GM12878 (cell line): Measurements from ENCODE around the gene ZMYM1. TPM values are rescaled to one million over a fixed set of nuclear protein-coding genes. Genes with fewer than 3 reads are reported as not detected.

Experiments used
- ATAC-seq: fragments of 200-7000 bp; cut with Tn5 transposase; 3 replicates; pipeline ENCODE4 v1.9.1; 2020; ENCODE audit warnings: mild to moderate bottlenecking, moderate library complexity
- Bru-seq: library from RNA; stranded (reverse); fragments of 400-500 nt; gene quantifications from one replicate; lab custom pipeline; 2021; lab: Mats Ljungman, UMichigan
- BruChase-seq, 2 experiments: library from RNA; stranded (reverse); fragments of 400-500 nt; gene quantifications; one replicate each; lab custom pipeline; 2021; lab: Mats Ljungman, UMichigan
- BruUV-seq: library from RNA; stranded (reverse); fragments of 400-500 nt; replicated peaks from 2 replicates; lab custom pipeline; 2021; lab: Mats Ljungman, UMichigan
- CTCF ChIA-PET: fragments of 300-600 bp; sonication (Branson Sonifier 250); formaldehyde crosslinking; extraction: SDS; loops from one replicate; lab custom pipeline; 2021; ENCODE audit warnings: inconsistent platforms; lab: Yijun Ruan, JAX
- POLR2A ChIA-PET: fragments of 350-600 bp; formaldehyde crosslinking; extraction: SDS; loops from one replicate; lab custom pipeline; 2021; ENCODE audit warnings: inconsistent platforms; lab: Charles Lee
- RAD21 ChIA-PET: fragments of 300-600 bp; sonication (Branson Sonifier 250); formaldehyde crosslinking; loops from one replicate; lab custom pipeline; 2023; ENCODE audit warnings: antibody characterized with exemption; ENCODE audit not compliant: unreplicated experiment; lab: Charles Lee
- SMC1A ChIA-PET: fragments of 300-600 bp; sonication (Branson Sonifier 250); formaldehyde crosslinking; loops from one replicate; lab custom pipeline; 2023; ENCODE audit not compliant: unreplicated experiment, uncharacterized antibody; lab: Charles Lee
- DNase-seq: peaks from one replicate; pipeline ENCODE4 v3.0.0-alpha.2; 2011; ENCODE audit warnings: low read depth, low spot score
- FAIRE-seq: peaks from 3 replicates; lab custom pipeline; 2011; peaks lifted over from hg19 to GRCh38; lab: Jason Lieb, UNC
- H2AFZ ChIP-seq: 2 replicates; pipeline ENCODE4 v1.6.0; 2011; ENCODE audit warnings: low read depth, low read length, control low read depth; ENCODE audit not compliant: control insufficient read depth
- H3K27ac ChIP-seq: 2 replicates; pipeline ENCODE4 v1.5.1; 2011; ENCODE audit warnings: control low read depth; ENCODE audit not compliant: control insufficient read depth, insufficient read depth
- H3K27me3 ChIP-seq, 2 experiments: replicated peaks in 1 of 2; 2 replicates each; pipeline versions ENCODE4 v1.6.0 to v1.6.1; 2011; ENCODE audit warnings: low read length in 1 of 2; ENCODE audit not compliant: control insufficient read depth in 2 of 2, insufficient read depth in 2 of 2
- H3K36me3 ChIP-seq, 2 experiments: 2 replicates each; pipeline ENCODE4 v1.5.1; 2011; ENCODE audit warnings: low read length in 1 of 2; ENCODE audit not compliant: control insufficient read depth in 2 of 2, insufficient read depth in 2 of 2
- H3K4me1 ChIP-seq: 2 replicates; pipeline ENCODE4 v1.6.1; 2011; ENCODE audit warnings: mild to moderate bottlenecking, low read length, moderate library complexity, mixed read lengths; ENCODE audit not compliant: control insufficient read depth, insufficient read depth
- H3K4me2 ChIP-seq: 2 replicates; pipeline ENCODE4 v1.6.0; 2011; ENCODE audit warnings: control low read depth; ENCODE audit not compliant: control insufficient read depth, insufficient read depth
- H3K4me3 ChIP-seq: fragments of 200-600 bp; sonication (generic); 2 replicates; pipeline ENCODE4 v1.5.1; 2016
- H3K79me2 ChIP-seq: 2 replicates; pipeline ENCODE4 v1.6.0; 2011; ENCODE audit warnings: low read length; ENCODE audit not compliant: control insufficient read depth, insufficient read depth
- H3K9ac ChIP-seq: 2 replicates; pipeline ENCODE4 v1.8.0; 2011; ENCODE audit warnings: low read length, control low read depth, mixed read lengths; ENCODE audit not compliant: control insufficient read depth, insufficient read depth
- H3K9me3 ChIP-seq: replicated peaks from 3 replicates; pipeline ENCODE4 v1.5.1; 2011; ENCODE audit warnings: mild to moderate bottlenecking, low read length; ENCODE audit not compliant: control insufficient read depth, insufficient read depth
- H4K20me1 ChIP-seq: 2 replicates; pipeline ENCODE4 v1.6.0; 2011; ENCODE audit not compliant: control insufficient read depth, insufficient read depth
- ASH2L ChIP-seq: fragments of 300-600, 200-600 bp; sonication (generic); IDR thresholded peaks from 2 replicates; pipeline ENCODE4 v1.6.1; 2017; ENCODE audit warnings: low read depth, mild to moderate bottlenecking, borderline replicate concordance
- FOXK2 ChIP-seq: fragments of 450-650 bp; IDR thresholded peaks from 2 replicates; pipeline ENCODE4 v1.6.1; 2017; ENCODE audit warnings: mild to moderate bottlenecking, moderate library complexity
- IRF5 ChIP-seq: fragments of 450-650 bp; IDR thresholded peaks from 2 replicates; pipeline ENCODE4 v1.6.1; 2017; ENCODE audit warnings: borderline replicate concordance
- JUND ChIP-seq: IDR thresholded peaks from 2 replicates; pipeline ENCODE4 v1.6.1; 2012; ENCODE audit warnings: low read depth, mild to moderate bottlenecking, low read length, improper control_type of control experiment, moderate library complexity
- MAX ChIP-seq: IDR thresholded peaks from 2 replicates; pipeline ENCODE4 v1.6.1; 2012; ENCODE audit warnings: low read depth, low read length, improper control_type of control experiment
- NR2C1 ChIP-seq: fragments of 450-650 bp; IDR thresholded peaks from 2 replicates; pipeline ENCODE4 v1.6.1; 2017; ENCODE audit warnings: antibody characterized with exemption, mild to moderate bottlenecking, moderate library complexity
- TARDBP ChIP-seq: IDR thresholded peaks from 2 replicates; pipeline ENCODE4 v1.6.1; 2016; ENCODE audit warnings: borderline replicate concordance
- ZBTB33 ChIP-seq: fragments of 450-650 bp; IDR thresholded peaks from 2 replicates; pipeline ENCODE4 v1.6.1; 2017; ENCODE audit warnings: mild to moderate bottlenecking
- WGBS: methylation state at CpG from one replicate; pipeline ENCODE4 v1.1.6; 2016; ENCODE audit warnings: low lambda C conversion rate; ENCODE audit not compliant: insufficient replicate concordance, insufficient coverage; ENCODE audit errors: missing lambda C conversion rate; 5-methylcytosine and 5-hydroxymethylcytosine counted together
- in situ Hi-C: fragments of 300-500 bp; cut with MboI; formaldehyde crosslinking; loops from 9 replicates; pipeline ENCODE4 v1.14.3; 2018; ENCODE audit warnings: mixed read lengths
- intact Hi-C: fragments of 100-400 bp; cut with micrococcal nuclease; formaldehyde crosslinking; loops from one replicate; pipeline ENCODE4 v1.14.2; 2022; ENCODE audit not compliant: unreplicated experiment
- long read RNA-seq, 2 experiments: library from polyadenylated mRNA; unstranded; transcript quantifications; one replicate each; pipeline ENCODE4 v2.0.0, GENCODE V29; 2019 to 2020
- polyA minus RNA-seq, 3 experiments: library from RNA; depleted of rRNA, polyadenylated mRNA; stranded (reverse); fragments of >200 nt; gene quantifications; 2 replicates each; pipeline ENCODE4 v1.2.3, GENCODE V29; 2011
- polyA plus RNA-seq, 11 experiments: library from polyadenylated mRNA; depleted of rRNA in 4 of 11; unstranded in 6 of 11; stranded (reverse) in 5 of 11; fragments of >200 nt; fragmentation: Nextera tagmentation in 4 of 11; fragmentation: Illumina TruSeq in 1 of 11; extraction: Ambion mirVana in 4 of 11; extraction: Trizol in 1 of 11; gene quantifications; 1 replicate in 1 of 11; 2 replicates in 10 of 11; pipeline versions ENCODE4 v1.2.1 to v1.2.3, GENCODE V29; 2011 to 2016; ENCODE audit warnings: inconsistent platforms in 2 of 11, missing spikeins in 2 of 11, low read depth in 1 of 11
- total RNA-seq, 4 experiments: library from RNA; depleted of rRNA in 3 of 4; stranded (reverse); fragments of >200 nt in 3 of 4; fragmentation: Illumina TruSeq in 1 of 4; extraction: Trizol in 1 of 4; gene quantifications; 2 replicates each; pipeline versions ENCODE4 v1.2.1 to v1.2.3, GENCODE V29; 2013 to 2021

ZMYM1 gene
- total RNA-seq (2013; cell fraction: nucleolus; rRNA removed), result 13.1 and 23.6 TPM in 2 replicates
- total RNA-seq (2014; rRNA removed) (0.96 and 3.9 TPM in 2 replicates), total RNA-seq (2014; rRNA removed; fragmentation: Illumina TruSeq; extraction: Trizol) (1.7 and 2.3 TPM in 2 replicates), total RNA-seq (2021) (1.8 and 2.6 TPM in 2 replicates), polyA plus RNA-seq (2011; rRNA removed) (5.0 and 5.2 TPM in 2 replicates), polyA plus RNA-seq (2014; fragmentation: Illumina TruSeq; extraction: Trizol) (1.6 and 2.0 TPM in 2 replicates), polyA plus RNA-seq (2014; fragmentation: Nextera tagmentation; extraction: Ambion mirVana) (1 to 10 TPM in 1 of 2 experiments, under 1 TPM in 1; 0.68 to 2.1 TPM), polyA plus RNA-seq (2014; rRNA removed) (0.58 and 0.89 TPM in 2 replicates), polyA plus RNA-seq (2016; fragmentation: Nextera tagmentation; extraction: Ambion mirVana) (1 to 10 TPM in 1 of 2 experiments, under 1 TPM in 1; 0.45 to 1.1 TPM), polyA minus RNA-seq (2011; rRNA and poly(A)+ RNA removed) (5.5 and 9.3 TPM in 2 replicates), Bru-seq, nascent RNA (percentile 44 among the genes with signal in this experiment), BruChase-seq, experiment 1, labeled RNA remaining after a 6-hour chase (percentile 45 among the genes with signal in this experiment), BruChase-seq, experiment 2, labeled RNA remaining after a 2-hour chase (percentile 47 among the genes with signal in this experiment)
- polyA plus RNA-seq (2011; ENCODE audit: low read depth), result 0.31 TPM
- 1.4 and 3.1 TPM in 2 replicates for polyA plus RNA-seq (2011; cell fraction: cytosol; rRNA removed)
- polyA plus RNA-seq (2011; cell fraction: nucleus; rRNA removed), result 2.3 and 3.7 TPM in 2 replicates
- polyA plus RNA-seq (2012), result 0.66 and 0.94 TPM in 2 replicates
- polyA minus RNA-seq (2011; cell fraction: cytosol; rRNA and poly(A)+ RNA removed), result 2.5 and 4.6 TPM in 2 replicates
- polyA minus RNA-seq (2011; cell fraction: nucleus; rRNA and poly(A)+ RNA removed), result 1.6 and 3.0 TPM in 2 replicates
- long read RNA-seq, experiment 1, partial matches to known transcripts, result 1 of 1 reads
- long read RNA-seq, experiment 1, other reads (novel, unspliced or antisense), result 0 of 1 reads
- long read RNA-seq, experiment 2, full-length matches to known transcripts, result 2 of 9 reads
- long read RNA-seq, experiment 2, partial matches to known transcripts, result 2 of 9 reads
- long read RNA-seq, experiment 2, other reads (novel, unspliced or antisense), result 5 of 9 reads

- ChIA-PET RAD21 (interaction anchor here (0.6 to 1.6 kb wide), 8 partner anchors 49 to 804 kb away, joined by 3 to 8 read pairs (median 4); partner anchors contain the start of genes AGO1 and TMEM35B), SMC1A (interaction anchor here (0.6 to 2.1 kb wide), 10 partner anchors 12 to 701 kb away, joined by 3 to 4 read pairs (median 3); partner anchors contain the start of gene ZMYM6), CTCF (interaction anchor here (0.6 to 1.5 kb wide), 6 partner anchors 93 to 960 kb away, joined by 3 to 4 read pairs (median 3); no protein-coding TSS in a partner anchor), POLR2A (interaction anchor here (0.7 to 1.6 kb wide), 5 partner anchors 47 to 220 kb away, joined by 3 to 11 read pairs (median 3); partner anchors contain the start of genes SMIM12, TMEM35B and ZMYM6)
- Histone ChIP-seq H3K9ac (peak within 1 kb of the TSS; percentile 77), H3K27me3 (no peaks in the 10 kb centered on the region), H3K36me3 (no peaks in the 10 kb centered on the region), H3K27ac (peak within 1 kb of the TSS; percentile 60), H3K4me1 (no peaks in the 10 kb centered on the region; the same call in 1 of the 2 replicates), H3K4me3 (peak within 1 kb of the TSS; percentile 66), H4K20me1 (no peaks in the 10 kb centered on the region), H2AFZ (peak within 1 kb of the TSS; percentile 100), H3K4me2 (peak within 1 kb of the TSS; percentile 94), H3K9me3 (no peaks in the 10 kb centered on the region), H3K79me2 (no peaks in the 10 kb centered on the region)
- intact Hi-C loops (no loop called here), in situ Hi-C loops (no loop called here)
- DNase-seq (peak; percentile 63), FAIRE-seq (peak; percentile 97), ATAC-seq (peak; percentile 99)
- TSS peak; percentile 98 for BruUV-seq
- 1% methylated on average over 52 of the region's 52 CpGs for WGBS
- TF ChIP-seq MAX, result peak; percentile 51; the same call in 1 of the 2 replicates
- TF ChIP-seq NR2C1, result no peak
- no peak for TF ChIP-seq ZBTB33
- TF ChIP-seq ASH2L, result no peak
- no peak for TF ChIP-seq JUND
- TF ChIP-seq IRF5, result no peak
- no peak for TF ChIP-seq FOXK2
- TF ChIP-seq TARDBP, result no peak
Observed at GRCh38 chr1:35079003-35079930, at the start of gene ZMYM1. Gene ZMYM1 (plus strand): TSS chr1:35079385. CDS start chr1:35093988, 14,603 bp downstream.
